Suprapubic skin (tissue), 4 donors: ENCODE results near the gene CSRNP3.

Source experiments
- EP300 ChIP-seq: sonication (generic); formaldehyde crosslinking; IDR thresholded peaks from one replicate; pipeline ENCODE4 v1.6.1; 2017; ENCODE audit warnings: antibody characterized with exemption
- POLR2A ChIP-seq, 2 donors: fragments of 450-650 bp; IDR thresholded peaks; one replicate each; pipeline ENCODE4 v1.6.1; 2017; ENCODE audit warnings: antibody characterized with exemption in 2 of 2, mild to moderate bottlenecking in 2 of 2, moderate library complexity in 2 of 2
- POLR2AphosphoS5 ChIP-seq, 3 donors: sonication (generic); formaldehyde crosslinking; IDR thresholded peaks; one replicate each; pipeline ENCODE4 v1.6.1; 2017; ENCODE audit warnings: antibody characterized with exemption in 3 of 3
- TF ChIP-seq, protein P1 (sequence below), 2 donors: fragments of 200-600 bp in 1 of 2; fragments of 450-650 bp in 1 of 2; sonication (generic) in 1 of 2; IDR thresholded peaks; one replicate each; pipeline ENCODE4 v1.5.1; 2016 to 2019; ENCODE audit warnings: antibody characterized with exemption in 2 of 2, mild to moderate bottlenecking in 1 of 2, moderate library complexity in 1 of 2

DNA sequence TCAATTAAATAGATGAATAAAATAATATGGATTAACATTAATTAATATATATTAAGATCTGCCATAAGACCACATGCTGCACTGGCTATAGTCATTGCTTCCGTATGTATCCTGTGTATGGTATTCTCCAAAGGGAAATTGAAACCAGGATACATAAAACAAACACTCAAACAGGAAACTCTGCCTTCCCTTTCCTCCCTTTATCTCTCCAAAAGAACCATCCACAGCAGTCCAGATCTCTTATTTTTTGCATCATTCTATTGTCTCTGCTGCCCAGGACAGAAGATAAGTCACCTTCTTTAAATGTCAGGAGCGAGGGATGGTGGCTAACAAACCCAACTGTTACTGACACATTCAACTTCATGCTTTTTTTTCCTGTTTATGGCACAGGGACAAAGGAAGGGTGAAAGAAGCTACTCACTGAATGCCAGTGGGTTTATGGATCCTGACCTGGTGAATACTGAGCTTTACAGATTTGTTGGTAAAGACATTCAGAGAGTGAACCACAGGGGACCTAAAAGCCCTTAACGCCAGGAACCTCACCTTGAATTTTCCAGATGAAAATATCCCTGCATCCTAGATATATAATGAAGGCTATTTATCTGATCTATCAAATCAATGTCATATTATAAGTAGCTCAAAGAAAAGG, 67.5 kb downstream of the CSRNP3 start:
- TF ChIP-seq, protein P1, sequence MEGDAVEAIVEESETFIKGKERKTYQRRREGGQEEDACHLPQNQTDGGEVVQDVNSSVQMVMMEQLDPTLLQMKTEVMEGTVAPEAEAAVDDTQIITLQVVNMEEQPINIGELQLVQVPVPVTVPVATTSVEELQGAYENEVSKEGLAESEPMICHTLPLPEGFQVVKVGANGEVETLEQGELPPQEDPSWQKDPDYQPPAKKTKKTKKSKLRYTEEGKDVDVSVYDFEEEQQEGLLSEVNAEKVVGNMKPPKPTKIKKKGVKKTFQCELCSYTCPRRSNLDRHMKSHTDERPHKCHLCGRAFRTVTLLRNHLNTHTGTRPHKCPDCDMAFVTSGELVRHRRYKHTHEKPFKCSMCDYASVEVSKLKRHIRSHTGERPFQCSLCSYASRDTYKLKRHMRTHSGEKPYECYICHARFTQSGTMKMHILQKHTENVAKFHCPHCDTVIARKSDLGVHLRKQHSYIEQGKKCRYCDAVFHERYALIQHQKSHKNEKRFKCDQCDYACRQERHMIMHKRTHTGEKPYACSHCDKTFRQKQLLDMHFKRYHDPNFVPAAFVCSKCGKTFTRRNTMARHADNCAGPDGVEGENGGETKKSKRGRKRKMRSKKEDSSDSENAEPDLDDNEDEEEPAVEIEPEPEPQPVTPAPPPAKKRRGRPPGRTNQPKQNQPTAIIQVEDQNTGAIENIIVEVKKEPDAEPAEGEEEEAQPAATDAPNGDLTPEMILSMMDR (IDR thresholded peaks at IDR 0.05), result no peak
- TF ChIP-seq POLR2A (IDR thresholded peaks at IDR 0.05) (no peak), POLR2AphosphoS5 (IDR thresholded peaks at IDR 0.05) (no peak), EP300 (no peak)
